ENCODE measurements around the gene SLC35B1.
"Not testable (repeated sequence)": the region's sequence is repeated elsewhere in the genome, so short reads cannot be mapped to it uniquely, and the experiment has no call there.

Gene SLC35B1

DNA sequence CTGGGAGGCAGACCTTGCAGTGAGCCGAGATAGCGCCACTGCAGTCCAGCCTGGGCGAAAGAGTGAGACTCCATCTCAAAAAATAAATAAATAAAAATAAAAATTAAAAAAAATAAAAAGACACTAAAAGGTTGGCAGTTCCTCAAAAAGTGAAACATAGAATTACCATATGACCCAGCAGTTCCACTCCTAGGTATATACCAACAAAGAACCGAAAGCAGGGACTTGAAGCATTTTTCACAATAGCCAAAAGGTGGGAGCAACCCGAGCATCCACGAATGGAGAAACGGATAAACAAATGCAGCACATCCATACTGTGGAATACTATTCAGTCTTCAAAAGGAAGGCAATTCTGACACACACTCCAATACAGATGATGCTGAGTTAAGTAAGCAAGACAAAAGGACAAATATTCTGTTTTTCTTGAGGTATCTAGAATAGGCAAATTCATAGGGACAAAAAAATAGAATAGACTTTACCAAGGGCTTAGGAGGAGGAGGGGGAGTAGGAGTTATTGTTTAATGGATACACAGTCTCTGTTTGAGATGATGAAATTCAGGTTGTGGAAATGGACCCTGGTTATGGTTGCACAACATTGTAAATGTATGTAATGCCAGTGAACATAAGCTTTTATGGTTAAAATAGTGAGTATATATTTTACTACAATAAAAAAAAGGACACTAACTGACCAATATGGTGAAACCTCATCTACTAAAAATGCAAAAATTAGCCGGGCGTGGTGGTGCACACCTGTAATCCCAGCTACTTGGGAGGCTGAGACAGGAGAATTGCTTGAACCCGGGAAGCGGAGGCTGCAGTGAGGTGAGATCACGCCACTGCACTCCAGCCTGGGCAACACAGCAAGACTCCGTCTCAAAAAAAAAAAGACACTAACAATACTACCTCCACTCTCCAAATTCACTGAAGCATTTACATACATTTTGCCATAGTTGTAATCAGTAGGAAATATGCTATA lies 27.0 kb upstream of the SLC35B1 start:
- DNase-seq, result no peak

DNA sequence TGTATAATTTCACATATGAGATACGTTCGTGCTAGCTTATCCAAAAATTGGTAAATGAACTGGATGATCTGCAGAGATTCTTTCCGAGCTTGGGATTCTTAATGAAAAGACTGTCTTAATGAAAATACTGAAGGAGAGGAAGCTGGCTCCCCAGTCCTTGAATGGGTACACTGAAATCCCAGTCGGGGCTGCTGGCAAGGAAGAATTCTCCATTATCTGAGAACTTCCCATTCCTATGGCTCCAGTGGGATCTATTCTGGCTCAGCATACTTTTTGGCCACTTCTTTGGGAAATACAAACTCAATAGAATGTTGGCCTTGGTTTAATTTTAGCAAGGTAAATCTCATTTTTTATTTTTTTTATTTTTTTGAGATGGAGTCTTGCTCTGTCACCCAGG lies 23.7 kb upstream of the SLC35B1 start:
- DNase-seq, result no peak

DNA sequence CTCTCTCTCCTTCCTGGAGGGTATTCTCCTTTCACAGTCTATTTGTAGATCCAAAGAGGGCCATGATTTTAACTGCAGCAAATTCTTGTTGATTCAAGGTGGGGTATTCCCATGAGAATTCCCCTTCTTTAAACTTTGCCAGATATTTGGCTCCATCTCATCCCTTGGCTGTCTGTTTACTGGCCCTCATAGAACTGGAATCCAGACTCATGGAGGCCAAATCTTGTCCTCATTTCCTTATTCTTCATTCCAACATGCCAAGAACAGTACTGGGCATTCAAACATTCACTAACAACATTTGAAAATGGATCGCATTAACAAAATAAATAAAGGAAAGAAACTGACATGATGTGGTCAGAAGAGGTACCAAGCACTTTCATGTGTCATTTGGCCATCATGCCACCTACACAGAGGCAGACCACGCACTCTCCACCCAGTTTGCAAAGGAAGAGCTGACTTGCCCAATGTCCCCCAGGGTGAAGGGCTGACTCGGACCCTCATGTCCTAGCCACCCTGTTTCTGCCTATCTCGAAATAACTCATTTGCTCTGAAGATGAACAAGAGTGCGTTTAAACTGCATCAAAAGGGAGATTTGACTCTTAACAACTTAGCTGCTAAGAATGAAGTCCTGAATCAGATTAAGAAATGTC lies 23.1 kb upstream of the SLC35B1 start:
- no peak for DNase-seq

DNA sequence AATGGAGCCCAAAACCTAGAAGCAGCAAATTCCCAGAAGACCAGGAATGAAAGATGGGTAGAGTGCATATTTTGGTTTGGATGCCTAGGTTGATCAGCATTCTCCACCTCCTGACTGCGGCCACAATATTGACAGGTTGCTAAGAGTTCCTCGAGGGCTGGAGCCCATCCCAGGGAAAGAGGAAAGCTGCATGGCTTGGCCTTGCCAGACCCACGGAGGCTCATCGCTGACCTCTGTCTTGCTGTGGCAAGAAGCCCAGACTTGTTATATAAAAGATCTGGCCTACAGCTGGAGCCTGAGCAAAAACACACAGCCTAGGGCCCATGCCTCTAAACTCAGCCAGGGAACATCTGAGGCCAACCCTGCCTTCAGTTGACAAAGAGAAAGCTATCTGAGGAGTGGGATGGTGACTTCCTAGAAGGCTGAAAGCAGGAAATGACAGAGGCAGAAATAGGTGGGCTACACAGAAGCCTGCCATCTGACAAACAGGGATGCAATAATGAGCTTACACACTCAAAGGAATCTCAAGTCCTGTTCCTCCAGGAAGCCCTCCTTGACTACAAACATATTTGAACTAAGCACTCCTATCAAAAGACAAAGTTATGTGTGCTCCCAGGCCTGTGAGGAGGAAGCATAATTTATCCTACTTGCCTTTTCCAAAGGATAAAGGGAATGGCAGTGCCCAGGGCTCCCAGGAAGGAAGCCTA lies 22.5 kb upstream of the SLC35B1 start:
- DNase-seq, result peak; percentile 93

DNA sequence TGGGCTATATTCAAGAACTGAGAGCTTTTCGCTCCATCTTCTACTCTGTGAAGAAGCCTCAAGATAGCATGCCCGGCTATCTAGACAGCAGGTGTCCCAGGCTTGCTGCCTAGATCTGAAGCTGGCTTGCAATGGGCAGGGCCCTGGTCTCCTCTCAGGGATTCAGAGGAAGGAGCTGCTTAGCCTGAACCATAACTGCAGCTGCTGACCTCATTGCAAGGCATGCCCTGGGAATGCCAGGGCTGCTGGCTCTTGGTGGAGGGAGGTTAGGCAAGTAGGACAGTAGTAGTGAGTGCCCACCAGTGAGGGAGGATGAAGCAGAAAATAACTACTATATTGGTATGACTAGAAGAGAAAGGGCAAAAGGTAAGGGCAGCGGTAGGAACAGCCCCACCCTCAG lies 21.3 kb upstream of the SLC35B1 start:
- peak; percentile 49 for DNase-seq

DNA sequence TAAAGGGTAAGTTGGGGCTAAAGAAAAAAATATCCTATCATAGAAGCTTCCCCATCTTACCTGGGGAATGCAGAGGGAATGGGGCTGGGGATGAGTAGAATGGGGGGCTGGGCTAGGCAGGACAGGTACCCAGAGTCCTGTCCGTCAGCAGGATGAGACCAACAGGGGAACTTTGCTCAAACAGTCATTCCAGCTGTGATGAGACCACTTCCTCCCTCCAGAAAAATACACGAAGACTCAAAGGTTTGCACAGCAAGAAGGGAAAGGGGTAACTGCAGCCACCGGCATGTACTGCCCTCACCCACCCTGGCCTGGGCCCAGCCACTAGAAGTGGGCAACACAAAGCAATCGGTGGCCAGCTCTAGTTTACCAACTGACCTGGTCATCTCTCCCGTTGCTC lies 20.7 kb upstream of the SLC35B1 start:
- no peak for DNase-seq

DNA sequence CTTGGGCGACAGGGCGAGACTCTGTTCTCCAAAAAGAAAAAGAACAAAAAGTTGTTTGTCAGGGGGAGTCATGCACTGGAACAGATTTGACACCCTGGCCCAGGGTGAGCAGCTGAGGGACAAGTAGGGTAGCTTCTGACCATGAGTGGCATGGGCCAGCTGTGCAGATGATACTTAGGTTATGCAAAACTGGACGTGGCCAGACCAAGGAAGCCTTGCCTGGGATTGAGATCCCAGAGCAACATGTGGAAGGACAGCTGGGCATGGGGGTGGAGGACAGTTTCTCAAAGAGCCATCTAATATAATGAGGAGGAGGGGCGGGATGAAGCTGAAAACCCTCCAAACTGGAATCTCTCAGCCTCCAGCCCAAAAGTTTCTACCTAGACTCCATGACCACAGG lies 19.6 kb upstream of the SLC35B1 start:
- DNase-seq, result peak; percentile 81

DNA sequence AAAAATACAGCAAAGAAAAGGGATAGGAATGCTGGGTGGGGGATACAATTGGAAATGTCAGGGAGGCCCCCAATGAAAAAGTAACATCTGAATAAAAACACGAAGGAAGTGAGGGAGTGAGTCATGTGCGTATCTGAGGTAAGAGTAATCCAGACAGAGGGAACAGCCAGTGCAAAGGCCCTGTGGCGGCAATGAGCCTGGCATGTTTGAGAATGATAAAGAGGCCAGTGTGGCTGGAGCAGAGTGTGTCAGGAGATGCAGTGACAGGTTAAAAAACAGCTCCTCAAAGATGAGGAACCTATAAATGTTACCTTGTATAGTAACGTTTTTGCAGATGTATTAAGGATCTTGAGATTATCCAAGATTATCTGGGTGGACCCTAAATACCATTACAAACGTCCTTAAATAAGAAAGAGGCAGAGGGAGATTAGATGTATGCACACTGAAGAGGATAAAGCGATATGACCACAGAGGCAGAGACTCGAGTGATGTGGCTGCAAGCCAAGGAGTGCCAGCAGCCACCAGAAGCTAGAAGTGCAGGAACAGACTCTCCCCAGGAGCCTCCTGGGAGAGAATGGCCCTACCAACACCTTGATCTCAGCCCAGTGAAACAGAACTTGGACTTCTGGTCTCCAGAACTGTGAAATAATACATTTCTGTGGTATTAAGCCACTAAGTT lies 17.8 kb upstream of the SLC35B1 start:
- DNase-seq, result no peak

DNA sequence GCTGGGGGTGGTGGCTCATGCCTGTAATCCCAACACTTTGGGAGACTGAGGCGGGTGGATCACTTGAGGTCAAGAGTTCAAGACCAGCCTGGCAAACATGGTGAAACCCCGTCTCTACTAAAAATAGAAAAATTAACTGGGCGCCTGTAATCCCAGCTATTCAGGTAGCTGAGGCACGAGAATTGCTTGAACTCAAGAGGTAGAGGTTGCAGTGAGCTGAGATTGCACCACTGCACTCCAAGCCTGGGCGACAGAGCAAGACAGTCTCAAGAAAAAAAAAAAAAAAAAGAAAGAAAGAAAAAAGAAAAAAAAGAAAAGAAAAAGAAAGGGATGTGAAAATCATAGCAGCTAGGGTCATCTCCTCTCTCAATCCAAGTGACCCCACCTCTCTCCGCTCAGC lies 16.8 kb upstream of the SLC35B1 start:
- DNase-seq, result not testable (repeated sequence)

DNA sequence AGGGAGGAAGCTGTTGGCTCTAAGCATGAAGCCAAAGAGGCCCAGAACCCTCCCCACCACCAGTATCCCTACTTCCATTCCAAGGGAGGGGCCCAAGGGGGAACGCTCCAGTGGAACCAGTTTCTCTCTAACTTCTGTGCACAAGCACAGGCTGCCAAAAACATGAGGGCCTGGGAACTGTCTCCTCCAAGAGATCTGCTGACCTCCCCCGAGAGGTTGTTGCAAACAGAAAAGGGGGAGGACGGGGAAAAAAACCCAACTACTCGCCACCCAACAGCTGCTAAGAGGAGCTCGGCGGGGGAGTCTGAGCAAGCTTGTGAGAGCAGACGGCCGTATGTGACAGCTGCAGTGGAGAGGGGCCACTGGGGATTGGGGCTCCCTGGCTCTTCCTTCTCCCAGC lies 15.7 kb upstream of the SLC35B1 start:
- peak; percentile 84 for DNase-seq

DNA sequence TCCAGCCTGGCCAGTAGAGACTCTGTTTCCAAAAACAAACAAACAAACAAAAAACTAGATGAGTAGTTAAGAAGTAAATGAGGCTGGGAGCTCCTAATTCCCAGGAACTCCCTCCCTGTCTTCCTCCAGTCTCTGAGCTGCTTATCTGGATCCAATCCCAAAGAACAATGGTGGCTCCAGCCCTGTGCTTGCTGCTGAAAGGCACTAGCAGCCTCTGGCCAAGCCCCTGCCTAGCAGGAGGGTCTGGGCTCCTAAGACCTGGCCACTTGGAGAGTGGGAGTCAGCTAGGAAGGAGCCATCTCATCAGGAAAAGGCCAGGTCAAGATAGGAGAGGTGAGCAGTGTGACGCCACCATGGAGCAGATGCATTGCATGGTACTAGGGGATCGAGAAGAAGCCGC lies 14.3 kb upstream of the SLC35B1 start:
- no peak for DNase-seq

DNA sequence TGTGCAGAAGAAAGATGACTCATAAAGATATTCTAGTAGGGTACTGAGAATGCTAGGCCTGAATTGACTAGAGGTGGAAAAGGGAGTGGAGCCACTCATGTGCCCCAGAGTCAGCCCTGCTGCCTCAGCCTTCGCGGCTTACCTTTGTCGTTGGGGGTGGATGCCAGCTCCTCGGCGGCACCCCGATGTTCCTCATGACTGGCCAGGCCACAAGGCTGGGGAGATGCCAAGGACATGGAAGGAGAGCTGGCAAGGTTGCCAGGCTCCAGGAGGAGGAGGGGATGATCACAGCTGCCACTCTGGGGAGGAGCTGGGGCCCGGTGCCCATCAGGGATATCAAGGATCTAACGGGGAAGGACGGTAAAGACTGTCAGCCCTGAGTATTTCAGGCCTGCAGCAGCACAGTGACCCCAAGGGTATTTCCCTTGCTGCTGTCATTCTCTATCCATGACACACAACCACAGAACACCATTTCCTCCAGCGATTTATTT lies 9.7 kb upstream of the SLC35B1 start:
- peak; percentile 36 for DNase-seq

DNA sequence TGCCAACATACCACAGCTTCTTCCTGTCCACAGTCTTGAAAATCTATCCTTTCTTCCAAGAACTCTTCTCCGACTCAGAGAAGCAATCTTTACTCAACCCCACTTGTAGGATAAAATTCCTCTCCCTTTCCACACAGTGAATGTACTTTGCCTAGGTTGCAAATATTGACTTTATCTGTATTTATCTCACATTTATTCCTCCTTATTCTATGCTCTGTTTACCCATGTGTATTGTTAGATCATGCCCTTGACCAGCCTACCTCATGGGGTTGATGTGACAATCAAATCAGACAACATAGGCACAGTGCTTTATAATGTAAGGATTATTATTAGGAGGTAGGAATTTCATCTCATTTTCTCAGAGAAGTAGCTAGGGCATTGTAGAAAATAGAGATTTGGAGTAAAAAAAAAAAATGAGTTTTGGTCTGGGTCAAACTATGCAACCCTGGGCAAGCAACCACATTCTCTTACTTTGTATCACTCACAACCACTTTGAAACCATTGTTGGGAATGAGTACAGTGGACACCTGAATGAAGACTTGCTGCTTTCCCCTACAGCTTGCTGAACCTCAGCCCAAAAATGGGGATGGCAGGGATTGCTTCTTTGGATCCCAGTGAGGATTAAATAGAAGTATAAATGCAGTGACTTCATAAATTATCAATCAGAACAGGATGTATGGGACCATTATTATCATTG lies 9.1 kb upstream of the SLC35B1 start:
- DNase-seq, result no peak

DNA sequence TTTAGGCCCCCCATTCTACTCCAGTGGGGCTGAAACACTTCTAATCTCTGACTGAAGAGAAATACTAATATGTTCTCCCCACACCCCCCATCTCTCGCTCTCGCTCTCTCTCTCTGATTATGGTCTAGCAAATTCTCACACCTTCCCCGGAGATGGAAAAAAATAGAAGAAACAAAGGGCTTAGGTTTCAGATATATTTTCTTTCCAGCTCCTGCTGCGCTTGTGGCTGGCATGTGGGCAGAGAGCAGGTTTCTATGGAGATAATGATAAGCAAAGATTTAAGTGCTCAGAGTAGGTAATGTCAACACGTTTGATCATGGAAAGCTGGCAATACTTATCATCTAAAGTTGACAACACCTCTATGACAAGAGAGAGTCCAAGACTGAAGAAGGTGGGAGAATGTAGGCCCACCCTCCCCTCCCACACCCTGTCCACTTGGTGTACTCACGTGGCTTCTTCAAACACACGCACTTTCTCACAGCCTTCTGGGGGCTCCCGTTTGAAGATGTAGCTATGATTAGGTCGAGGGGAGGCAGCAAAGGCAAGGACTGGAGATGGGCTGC lies 8.0 kb upstream of the SLC35B1 start:
- no peak for DNase-seq

DNA sequence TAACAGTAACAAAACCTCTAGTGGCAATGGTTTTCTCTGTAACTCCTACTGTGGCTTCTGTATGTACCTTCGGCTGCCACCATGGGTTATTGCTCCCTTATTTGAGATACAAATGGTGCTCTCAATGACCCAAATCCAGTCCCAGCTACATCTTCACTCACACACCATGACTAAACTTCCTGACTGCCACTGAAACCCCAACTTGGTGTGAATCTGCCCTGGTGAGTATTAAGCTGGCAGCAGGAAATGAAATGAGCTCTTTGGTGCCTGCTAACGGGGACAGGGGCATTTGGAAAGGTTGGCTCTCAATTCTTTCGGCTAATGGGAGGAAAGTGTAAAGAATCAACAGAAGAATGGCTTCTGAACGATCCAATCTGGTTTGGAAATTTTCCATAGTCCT lies 7.5 kb upstream of the SLC35B1 start:
- DNase-seq, result no peak

DNA sequence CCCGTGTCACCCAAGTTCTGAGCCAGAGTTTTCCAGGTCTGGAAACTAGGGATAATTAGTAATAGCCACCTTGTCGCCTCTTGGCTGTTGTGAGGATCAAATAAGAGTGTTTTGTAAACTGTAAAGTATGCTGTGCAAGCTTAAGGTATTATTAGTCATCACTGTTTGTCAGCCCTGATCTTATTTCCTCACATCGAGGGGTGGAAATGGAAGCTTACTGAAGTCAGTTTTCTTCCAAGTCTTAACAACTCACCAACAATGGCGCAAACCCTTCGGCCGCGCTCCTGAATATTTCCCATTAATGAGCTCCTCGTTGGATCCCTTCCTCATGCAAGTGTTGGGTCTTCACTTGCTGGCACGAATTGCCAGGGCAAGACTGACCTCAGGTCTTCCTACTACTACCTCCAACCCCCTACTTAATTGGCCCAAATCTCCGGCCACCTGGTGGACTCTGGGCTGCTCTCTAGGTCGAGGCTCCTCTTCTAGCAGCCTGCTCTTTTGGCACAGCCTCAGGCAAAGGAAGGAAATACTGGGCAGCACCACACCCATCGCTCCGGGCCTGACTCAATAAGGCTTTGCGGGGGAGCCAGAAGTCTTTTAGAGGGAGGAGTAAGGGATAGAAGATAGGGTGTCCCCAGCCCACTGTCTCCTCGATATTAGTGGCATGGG lies 885 bp upstream of the SLC35B1 start:
- no peak for DNase-seq

DNA sequence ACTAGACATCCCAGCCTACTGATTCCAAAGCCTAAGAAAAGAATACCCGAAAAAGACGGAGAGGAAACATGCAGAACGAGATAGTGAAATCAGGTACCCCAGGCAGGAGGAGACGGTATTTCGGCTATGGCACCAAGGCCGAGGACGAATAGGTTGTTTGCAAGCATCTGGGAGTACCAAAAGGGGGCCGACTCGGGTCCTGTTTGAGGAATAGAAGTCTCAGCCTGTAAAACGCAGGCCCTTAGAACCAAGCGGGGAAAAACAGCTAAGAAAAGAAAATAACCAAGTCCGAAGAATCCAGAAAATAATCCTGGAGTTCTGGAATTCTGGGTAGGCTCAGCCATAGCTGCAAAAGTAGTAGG lies 537 bp downstream of the SLC35B1 start:
- DNase-seq, result no peak

DNA sequence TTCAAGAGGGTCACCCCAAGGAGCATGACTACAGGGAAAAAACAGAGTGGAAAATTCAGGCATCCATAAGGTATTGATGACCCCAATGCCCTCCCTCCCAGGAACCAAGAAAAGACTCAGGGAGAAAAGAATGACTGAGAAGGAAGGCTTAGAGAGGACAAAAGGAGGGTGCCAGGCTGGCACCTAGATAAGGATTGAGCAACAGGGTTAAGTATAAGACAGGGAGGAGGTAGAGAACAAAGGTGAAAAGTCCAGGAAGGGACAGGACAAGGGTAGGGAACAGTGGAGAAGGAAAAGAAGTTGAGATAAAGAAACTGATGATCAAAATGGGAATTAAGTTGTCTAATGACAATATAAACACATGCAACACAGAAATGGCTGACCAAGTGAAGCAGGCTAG lies 2.5 kb downstream of the SLC35B1 start:
- DNase-seq, result no peak

DNA sequence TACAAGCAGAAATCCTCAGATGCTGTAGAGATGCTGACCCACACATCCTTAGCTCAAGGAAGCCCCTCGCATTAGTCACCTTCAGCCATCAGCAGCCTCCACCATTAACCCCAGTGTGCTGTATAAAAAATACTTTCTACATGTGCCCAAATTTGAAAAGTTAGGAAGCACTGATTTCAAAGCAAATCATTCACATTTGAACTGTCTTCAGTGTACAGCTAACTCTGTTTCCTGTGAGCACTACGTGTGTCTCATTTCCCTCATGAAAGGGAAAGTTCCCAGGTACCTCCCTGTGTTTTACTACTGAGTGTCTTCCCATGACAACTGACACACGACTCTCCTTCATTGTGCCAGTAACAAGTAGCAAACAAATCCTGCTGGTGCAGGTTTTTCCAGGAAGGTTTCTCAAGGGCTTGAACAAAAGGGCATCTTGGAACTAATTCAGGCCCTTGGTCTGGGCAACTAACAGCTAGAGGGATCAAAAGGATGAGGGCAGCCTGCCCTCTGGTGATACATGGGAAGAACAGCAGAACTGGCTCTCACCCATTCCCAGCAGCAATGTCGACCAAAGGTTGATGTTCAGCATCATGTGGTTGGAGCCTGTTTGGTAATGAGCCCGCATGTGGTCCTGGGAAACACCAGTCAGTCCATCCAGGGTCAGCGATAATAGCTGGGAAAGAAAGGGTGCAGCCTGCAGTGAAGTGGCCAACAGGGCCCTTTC lies 4.0 kb downstream of the SLC35B1 start:
- no peak for DNase-seq

DNA sequence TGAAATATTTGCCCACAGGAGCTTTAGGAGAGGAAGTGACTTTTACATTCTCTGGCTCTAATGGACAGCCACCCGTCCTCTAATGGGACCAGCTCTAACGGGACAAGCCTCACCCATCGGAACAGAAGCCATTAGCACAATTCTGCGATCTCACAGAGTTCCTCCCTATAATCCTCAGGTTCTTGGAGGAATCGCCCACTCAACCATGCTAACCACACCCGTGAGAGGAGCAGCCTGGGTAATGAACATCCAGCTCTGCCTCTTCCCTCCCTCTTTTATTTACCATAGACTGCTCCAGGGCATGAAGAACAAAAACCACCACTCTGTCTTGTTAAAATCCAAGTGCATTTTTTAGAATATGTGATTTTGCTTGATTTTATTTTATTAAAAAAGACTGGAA lies 6.8 kb downstream of the SLC35B1 start:
- DNase-seq, result no peak
